H9 (cell line): ENCODE data around the gene YPEL5. TPM values are rescaled to one million over a fixed set of nuclear protein-coding genes. Genes with fewer than 3 reads are reported as not detected.

ENCODE experiments used
- DNase-seq: peaks from one replicate; pipeline ENCODE4 v3.0.0-alpha.2; 2017
- H2AFZ ChIP-seq: one replicate; pipeline ENCODE4 v1.6.1; 2013; ENCODE audit warnings: mild to moderate bottlenecking, low read length, control low read depth, moderate library complexity
- H2AK5ac ChIP-seq: 2 replicates; pipeline ENCODE4 v1.6.1; 2013; ENCODE audit warnings: low read length, control low read depth, mixed read lengths; ENCODE audit not compliant: insufficient read length
- H2BK120ac ChIP-seq: one replicate; pipeline ENCODE4 v1.6.1; 2013; ENCODE audit warnings: low read depth, mild to moderate bottlenecking, low read length, control low read depth, inconsistent platforms; ENCODE audit not compliant: poor library complexity, severe bottlenecking
- H2BK12ac ChIP-seq: 2 replicates; pipeline ENCODE4 v1.6.1; 2013; ENCODE audit warnings: low read length, control low read depth, mixed read lengths, low read depth; ENCODE audit not compliant: insufficient read length
- H2BK15ac ChIP-seq: 2 replicates; pipeline ENCODE4 v1.6.1; 2013; ENCODE audit warnings: low read depth, low read length, control low read depth
- H2BK20ac ChIP-seq: one replicate; pipeline ENCODE4 v1.6.1; 2013; ENCODE audit warnings: low read depth, mild to moderate bottlenecking, low read length, control low read depth, inconsistent platforms; ENCODE audit not compliant: poor library complexity, severe bottlenecking
- H2BK5ac ChIP-seq: 2 replicates; pipeline ENCODE4 v1.6.1; 2013; ENCODE audit warnings: low read length, control low read depth, mixed read lengths; ENCODE audit not compliant: insufficient read length
- H3K14ac ChIP-seq: 2 replicates; pipeline ENCODE4 v1.6.1; 2013; ENCODE audit warnings: low read length, control low read depth; ENCODE audit not compliant: insufficient read depth
- H3K18ac ChIP-seq: 2 replicates; pipeline ENCODE4 v1.6.1; 2013; ENCODE audit warnings: low read depth, mild to moderate bottlenecking, mixed read lengths, low read length, control low read depth; ENCODE audit not compliant: insufficient read length
- H3K23ac ChIP-seq: 2 replicates; pipeline ENCODE4 v1.6.1; 2013; ENCODE audit warnings: low read length, control low read depth, mixed read lengths, low read depth; ENCODE audit not compliant: insufficient read length
- H3K23me2 ChIP-seq: 2 replicates; pipeline ENCODE4 v1.6.1; 2013; ENCODE audit warnings: low read depth, mild to moderate bottlenecking, mixed read lengths, low read length, control low read depth; ENCODE audit not compliant: insufficient read length, poor library complexity, severe bottlenecking
- H3K27ac ChIP-seq: 2 replicates; pipeline ENCODE4 v1.5.1; 2013; ENCODE audit warnings: low read length, control low read depth, mixed read lengths, low read depth; ENCODE audit not compliant: insufficient read length
- H3K27me3 ChIP-seq: 2 replicates; pipeline ENCODE4 v1.6.1; 2013; ENCODE audit warnings: low read length, control low read depth, inconsistent platforms; ENCODE audit not compliant: insufficient read depth
- H3K4ac ChIP-seq: 2 replicates; pipeline ENCODE4 v1.6.1; 2013; ENCODE audit warnings: low read depth, mild to moderate bottlenecking, control low read depth, inconsistent platforms, low read length, moderate library complexity
- H3K4me1 ChIP-seq: 2 replicates; pipeline ENCODE4 v1.6.1; 2013; ENCODE audit warnings: low read length, control low read depth, inconsistent platforms; ENCODE audit not compliant: insufficient read depth
- H3K4me2 ChIP-seq: 2 replicates; pipeline ENCODE4 v1.6.1; 2013; ENCODE audit warnings: low read length, control low read depth, mixed read lengths; ENCODE audit not compliant: insufficient read length, insufficient read depth
- H3K56ac ChIP-seq: 2 replicates; pipeline ENCODE4 v1.6.1; 2013; ENCODE audit warnings: low read depth, mild to moderate bottlenecking, mixed read lengths, low read length, control low read depth; ENCODE audit not compliant: insufficient read length
- H3K79me1 ChIP-seq: 2 replicates; pipeline ENCODE4 v1.6.1; 2013; ENCODE audit warnings: low read depth, mild to moderate bottlenecking, moderate library complexity, low read length, control low read depth, inconsistent platforms; ENCODE audit not compliant: insufficient read depth, poor library complexity, severe bottlenecking
- H3K79me2 ChIP-seq: 2 replicates; pipeline ENCODE4 v1.6.1; 2013; ENCODE audit warnings: low read length, control low read depth, inconsistent platforms; ENCODE audit not compliant: insufficient read depth
- H3K9ac ChIP-seq: 2 replicates; pipeline ENCODE4 v1.6.1; 2013; ENCODE audit warnings: low read length, control low read depth, mixed read lengths; ENCODE audit not compliant: insufficient read length; ENCODE audit errors: extremely low read depth
- H3K9me3 ChIP-seq: one replicate; pipeline ENCODE4 v1.6.1; 2013; ENCODE audit warnings: low read depth, low read length, inconsistent platforms; ENCODE audit not compliant: control insufficient read depth
- H3T11ph ChIP-seq: one replicate; pipeline ENCODE4 v1.6.1; 2013; ENCODE audit warnings: mild to moderate bottlenecking, low read length, control low read depth, inconsistent platforms
- H4K20me1 ChIP-seq: one replicate; pipeline ENCODE4 v1.6.1; 2013; ENCODE audit not compliant: control insufficient read depth, insufficient read length, insufficient read depth
- H4K5ac ChIP-seq: 2 replicates; pipeline ENCODE4 v1.6.1; 2013; ENCODE audit warnings: low read depth, mild to moderate bottlenecking, mixed read lengths, low read length, control low read depth; ENCODE audit not compliant: insufficient read length
- H4K8ac ChIP-seq: replicated peaks from 2 replicates; pipeline ENCODE4 v1.6.1; 2013; ENCODE audit warnings: low read length, control low read depth, mixed read lengths, low read depth; ENCODE audit not compliant: insufficient read length
- H4K91ac ChIP-seq: 2 replicates; pipeline ENCODE4 v1.6.1; 2013; ENCODE audit warnings: low read depth, mild to moderate bottlenecking, moderate library complexity, mixed read lengths, low read length, control low read depth; ENCODE audit not compliant: insufficient read length
- H3K27ac Mint-ChIP-seq, 3 experiments: 2 replicates in 2 of 3; 3 replicates in 1 of 3; pipeline ENCODE4 v1.8.0; 2020 to 2021; ENCODE audit warnings: mixed read lengths in 3 of 3, mild to moderate bottlenecking in 1 of 3, moderate library complexity in 1 of 3
- H3K27me3 Mint-ChIP-seq: 2 replicates; pipeline ENCODE4 v1.8.0; 2021; ENCODE audit warnings: low read depth, mild to moderate bottlenecking, moderate library complexity, mixed read lengths
- H3K36me3 Mint-ChIP-seq, 3 experiments: 2 replicates in 2 of 3; 3 replicates in 1 of 3; pipeline ENCODE4 v1.8.0; 2020 to 2021; ENCODE audit warnings: low read depth in 3 of 3, mixed read lengths in 3 of 3; ENCODE audit not compliant: insufficient read depth in 1 of 3
- H3K4me1 Mint-ChIP-seq, 2 experiments: 2 replicates each; pipeline ENCODE4 v1.8.0; 2020; ENCODE audit warnings: mixed read lengths in 2 of 2
- H3K4me3 Mint-ChIP-seq, 2 experiments: 2 replicates in 1 of 2; 3 replicates in 1 of 2; pipeline ENCODE4 v1.8.0; 2020 to 2021; ENCODE audit warnings: mild to moderate bottlenecking in 2 of 2, mixed read lengths in 2 of 2, moderate library complexity in 1 of 2
- H3K9me3 Mint-ChIP-seq, 2 experiments: 2 replicates in 1 of 2; 3 replicates in 1 of 2; pipeline ENCODE4 v1.8.0; 2020; ENCODE audit warnings: mild to moderate bottlenecking in 2 of 2, mixed read lengths in 2 of 2, moderate library complexity in 1 of 2
- WGBS: extraction: QIAGEN DNeasy Blood & Tissue Kit; methylation state at CpG from one replicate; pipeline ENCODE4 v1.1.7; 2013; ENCODE audit warnings: missing lambda C conversion rate, low lambda C conversion rate, mixed read lengths; ENCODE audit not compliant: insufficient read length; ENCODE audit errors: extremely low coverage; 5-methylcytosine and 5-hydroxymethylcytosine counted together
- total RNA-seq: library from RNA; stranded (reverse); gene quantifications from 2 replicates; pipeline ENCODE4 v1.2.1, GENCODE V29; 2021
- TF ChIP-seq, protein P1 (sequence below): fragments of 200-600 bp; sonication (generic); conservative IDR thresholded peaks from 3 replicates; pipeline ENCODE4 v1.8.0; 2021; ENCODE audit warnings: antibody characterized with exemption, mild to moderate bottlenecking

The YPEL5 gene
- total RNA-seq, 1 experiment from 2014 or later: 28.5 TPM

DNA sequence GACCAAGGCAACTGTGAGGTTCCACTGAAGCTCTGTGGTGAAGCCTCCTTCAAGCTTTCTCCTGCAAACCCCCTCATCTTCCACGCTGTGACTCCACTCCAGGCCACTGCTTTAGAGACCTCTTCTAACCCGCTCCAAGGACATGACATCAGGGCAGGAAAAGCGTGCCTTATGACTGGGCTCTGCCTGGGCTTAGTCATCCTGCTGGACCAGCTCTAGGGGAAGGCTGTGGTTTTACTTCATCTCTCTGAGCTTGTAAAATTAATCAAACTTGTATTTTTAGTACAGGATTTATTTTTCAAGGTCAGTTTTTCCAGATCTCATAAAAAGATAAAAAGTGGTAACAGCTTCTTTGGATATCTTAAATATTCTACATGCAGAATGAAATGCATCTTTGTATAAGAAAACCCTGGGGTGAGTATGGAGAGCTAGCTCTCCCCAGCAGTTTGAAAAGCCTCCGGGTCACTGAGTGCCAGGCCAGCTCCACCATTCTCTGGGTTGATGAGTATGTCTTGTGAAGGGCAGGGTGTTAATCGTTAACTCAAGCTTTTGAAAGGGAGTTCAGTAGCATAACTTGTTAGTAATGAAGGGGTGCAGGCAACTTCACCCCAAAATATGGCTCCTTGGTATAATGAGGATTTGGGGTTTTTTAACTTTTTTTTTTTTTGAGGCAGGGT, 33.1 kb upstream of the YPEL5 start:
- H2BK12ac ChIP-seq: no peak overlapping the region
- no peaks in the 10 kb centered on the region for H3K9me3 ChIP-seq
- H3K9ac ChIP-seq: no peak overlapping the region
- H2AK5ac ChIP-seq: no peak overlapping the region
- H2BK5ac ChIP-seq: no peak overlapping the region
- no peaks in the 10 kb centered on the region for H3K23me2 ChIP-seq
- no peak overlapping the region for H4K5ac ChIP-seq
- H4K91ac ChIP-seq: no peak overlapping the region
- Mint-ChIP-seq H3K4me3 (no peak overlapping the region), H3K36me3 (no peaks in the 10 kb centered on the region), H3K4me1 (peaks cover 12 to 19% of the 10 kb centered on the region in 2 experiments), H3K27me3 (no peaks in the 10 kb centered on the region; the same call in 1 of the 2 replicates), H3K27ac (no peak overlapping the region), H3K9me3 (no peaks in the 10 kb centered on the region)
- TF ChIP-seq, protein P1, sequence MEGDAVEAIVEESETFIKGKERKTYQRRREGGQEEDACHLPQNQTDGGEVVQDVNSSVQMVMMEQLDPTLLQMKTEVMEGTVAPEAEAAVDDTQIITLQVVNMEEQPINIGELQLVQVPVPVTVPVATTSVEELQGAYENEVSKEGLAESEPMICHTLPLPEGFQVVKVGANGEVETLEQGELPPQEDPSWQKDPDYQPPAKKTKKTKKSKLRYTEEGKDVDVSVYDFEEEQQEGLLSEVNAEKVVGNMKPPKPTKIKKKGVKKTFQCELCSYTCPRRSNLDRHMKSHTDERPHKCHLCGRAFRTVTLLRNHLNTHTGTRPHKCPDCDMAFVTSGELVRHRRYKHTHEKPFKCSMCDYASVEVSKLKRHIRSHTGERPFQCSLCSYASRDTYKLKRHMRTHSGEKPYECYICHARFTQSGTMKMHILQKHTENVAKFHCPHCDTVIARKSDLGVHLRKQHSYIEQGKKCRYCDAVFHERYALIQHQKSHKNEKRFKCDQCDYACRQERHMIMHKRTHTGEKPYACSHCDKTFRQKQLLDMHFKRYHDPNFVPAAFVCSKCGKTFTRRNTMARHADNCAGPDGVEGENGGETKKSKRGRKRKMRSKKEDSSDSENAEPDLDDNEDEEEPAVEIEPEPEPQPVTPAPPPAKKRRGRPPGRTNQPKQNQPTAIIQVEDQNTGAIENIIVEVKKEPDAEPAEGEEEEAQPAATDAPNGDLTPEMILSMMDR: no peak
- no peak overlapping the region for H4K8ac ChIP-seq
- no peak overlapping the region for H3K56ac ChIP-seq
- H3K4ac ChIP-seq: no peak overlapping the region
- no peaks in the 10 kb centered on the region for H4K20me1 ChIP-seq
- H3K14ac ChIP-seq: no peak overlapping the region
- no peak overlapping the region for H3K23ac ChIP-seq
- H2BK120ac ChIP-seq: no peak overlapping the region
- no peak overlapping the region for H2BK15ac ChIP-seq
- H2AFZ ChIP-seq: no peak overlapping the region
- no peak overlapping the region for H3K27ac ChIP-seq
- no peak overlapping the region for H3K18ac ChIP-seq
- no peaks in the 10 kb centered on the region for H3K27me3 ChIP-seq
- no peak overlapping the region for H2BK20ac ChIP-seq
- no peak for DNase-seq
- WGBS: no CpG with 5 or more reads among the region's 5 CpGs
- no peak overlapping the region for H3T11ph ChIP-seq
- H3K79me2 ChIP-seq: no peaks in the 10 kb centered on the region
- H3K4me1 ChIP-seq: no peaks in the 10 kb centered on the region
- H3K4me2 ChIP-seq: no peak overlapping the region
- H3K79me1 ChIP-seq: no peaks in the 10 kb centered on the region
